ES-I3 (cell line): ENCODE results near the gene TJP3.
"Not testable (repeated sequence)": the region's sequence is repeated elsewhere in the genome, so short reads cannot be mapped to it uniquely, and the experiment has no call there.

Experiments used
- H3K36me3 ChIP-seq: 2 replicates; pipeline ENCODE4 v1.6.1; 2013; ENCODE audit warnings: mild to moderate bottlenecking, low read length, control low read depth, moderate library complexity; ENCODE audit not compliant: insufficient read depth
- H3K4me1 ChIP-seq: 2 replicates; pipeline ENCODE4 v1.6.1; 2013; ENCODE audit warnings: mild to moderate bottlenecking, control low read depth, low read length; ENCODE audit not compliant: insufficient read depth
- H3K9ac ChIP-seq: 2 replicates; pipeline ENCODE4 v1.6.1; 2013; ENCODE audit warnings: low read depth, mild to moderate bottlenecking, low read length, moderate library complexity
- H3K9me3 ChIP-seq: 2 replicates; pipeline ENCODE4 v1.6.1; 2013; ENCODE audit warnings: mild to moderate bottlenecking, low read length, moderate library complexity; ENCODE audit not compliant: control insufficient read depth, insufficient read depth

Gene TJP3

GRCh38 chr19:3765121-3765520 is 56.9 kb downstream of the TJP3 start:
- H3K9me3 ChIP-seq, result no peaks in the 10 kb centered on the region
- H3K36me3 ChIP-seq, result no peaks in the 10 kb centered on the region
- no peaks in the 10 kb centered on the region for H3K4me1 ChIP-seq
- no peak overlapping the region for H3K9ac ChIP-seq

- H3K36me3 ChIP-seq, H3K9ac ChIP-seq, H3K4me1 ChIP-seq, H3K9me3 ChIP-seq: not testable (repeated sequence)
Measured at GRCh38 chr19:3765757-3766156, 57.6 kb downstream of the TJP3 start.

GRCh38 chr19:3766520-3766919 is 58.3 kb downstream of the TJP3 start:
- H3K4me1 ChIP-seq, result no peaks in the 10 kb centered on the region
- no peaks in the 10 kb centered on the region for H3K36me3 ChIP-seq
- no peak overlapping the region for H3K9ac ChIP-seq

GRCh38 chr19:3767050-3767449 is 58.9 kb downstream of the TJP3 start:
- H3K9ac ChIP-seq, result no peak overlapping the region
- no peaks in the 10 kb centered on the region for H3K36me3 ChIP-seq
- H3K9me3 ChIP-seq, result no peaks in the 10 kb centered on the region
- H3K4me1 ChIP-seq, result no peaks in the 10 kb centered on the region

More at GRCh38 chr19:3766520-3766919, 58.3 kb downstream of the TJP3 start:
- no peaks in the 10 kb centered on the region for H3K9me3 ChIP-seq

GRCh38 chr19:3768015-3768747 is 60.0 kb downstream of the TJP3 start:
- H3K36me3 ChIP-seq, result no peaks in the 10 kb centered on the region
- H3K9me3 ChIP-seq, result no peaks in the 10 kb centered on the region
- H3K4me1 ChIP-seq, result no peaks in the 10 kb centered on the region

GRCh38 chr19:3768748-3769099 is 60.5 kb downstream of the TJP3 start:
- H3K9me3 ChIP-seq, result no peaks in the 10 kb centered on the region
- no peaks in the 10 kb centered on the region for H3K36me3 ChIP-seq
- H3K9ac ChIP-seq, result no peak overlapping the region
- no peaks in the 10 kb centered on the region for H3K4me1 ChIP-seq

More at GRCh38 chr19:3768015-3768747, 60.0 kb downstream of the TJP3 start:
- no peak overlapping the region for H3K9ac ChIP-seq

- H3K9ac ChIP-seq, result no peak overlapping the region
- no peaks in the 10 kb centered on the region for H3K9me3 ChIP-seq
- no peaks in the 10 kb centered on the region for H3K36me3 ChIP-seq
Measured at GRCh38 chr19:3769494-3769893, 61.3 kb downstream of the TJP3 start.

GRCh38 chr19:3770136-3770999 is 62.2 kb downstream of the TJP3 start:
- H3K9me3 ChIP-seq, result no peaks in the 10 kb centered on the region
- H3K36me3 ChIP-seq, result no peaks in the 10 kb centered on the region
- no peak overlapping the region for H3K9ac ChIP-seq
- no peaks in the 10 kb centered on the region for H3K4me1 ChIP-seq

More at GRCh38 chr19:3769494-3769893, 61.3 kb downstream of the TJP3 start:
- H3K4me1 ChIP-seq, result no peaks in the 10 kb centered on the region

- Histone ChIP-seq H3K9me3 (no peaks in the 10 kb centered on the region), H3K36me3 (no peaks in the 10 kb centered on the region), H3K9ac (no peak overlapping the region)
Measured at GRCh38 chr19:3771000-3771905, 63.1 kb downstream of the TJP3 start.

GRCh38 chr19:3771906-3772455 is 63.8 kb downstream of the TJP3 start, which contains the start of gene RAX2:
Gene RAX2 (minus strand): TSS chr19:3772228. CDS start chr19:3771742, 486 bp downstream.
- Histone ChIP-seq H3K4me1 (no peaks in the 10 kb centered on the region), H3K9me3 (no peaks in the 10 kb centered on the region), H3K9ac (no peak within 1 kb of the TSS), H3K36me3 (no peaks in the 10 kb centered on the region)

More at GRCh38 chr19:3771000-3771905, 63.1 kb downstream of the TJP3 start:
- H3K4me1 ChIP-seq, result no peaks in the 10 kb centered on the region

GRCh38 chr19:3773814-3774515 is 65.8 kb downstream of the TJP3 start:
- no peaks in the 10 kb centered on the region for H3K4me1 ChIP-seq
- no peaks in the 10 kb centered on the region for H3K9me3 ChIP-seq
- H3K9ac ChIP-seq, result no peak overlapping the region
- no peaks in the 10 kb centered on the region for H3K36me3 ChIP-seq

GRCh38 chr19:3774621-3775373 is 66.6 kb downstream of the TJP3 start:
- no peaks in the 10 kb centered on the region for H3K4me1 ChIP-seq
- H3K36me3 ChIP-seq, result no peaks in the 10 kb centered on the region
- no peak overlapping the region for H3K9ac ChIP-seq
- H3K9me3 ChIP-seq, result no peaks in the 10 kb centered on the region

- H3K9ac ChIP-seq, result no peak overlapping the region
- H3K9me3 ChIP-seq, result no peaks in the 10 kb centered on the region
- H3K36me3 ChIP-seq, result no peaks in the 10 kb centered on the region
- H3K4me1 ChIP-seq, result no peaks in the 10 kb centered on the region
Measured at GRCh38 chr19:3775374-3775711, 67.2 kb downstream of the TJP3 start.
